HG02588 (cell line): Measurements from ENCODE around the gene UBE2N.

Experiments used
- ATAC-seq: cut with Tn5 transposase; IDR thresholded peaks from one replicate; pipeline ENCODE4 v1.9.1; 2021; ENCODE audit warnings: mild to moderate bottlenecking, moderate library complexity; ENCODE audit not compliant: unreplicated experiment

Gene UBE2N

GRCh38 chr12:93361151-93361919 is 80.4 kb downstream of the UBE2N start:
- ATAC-seq = no peak

DNA sequence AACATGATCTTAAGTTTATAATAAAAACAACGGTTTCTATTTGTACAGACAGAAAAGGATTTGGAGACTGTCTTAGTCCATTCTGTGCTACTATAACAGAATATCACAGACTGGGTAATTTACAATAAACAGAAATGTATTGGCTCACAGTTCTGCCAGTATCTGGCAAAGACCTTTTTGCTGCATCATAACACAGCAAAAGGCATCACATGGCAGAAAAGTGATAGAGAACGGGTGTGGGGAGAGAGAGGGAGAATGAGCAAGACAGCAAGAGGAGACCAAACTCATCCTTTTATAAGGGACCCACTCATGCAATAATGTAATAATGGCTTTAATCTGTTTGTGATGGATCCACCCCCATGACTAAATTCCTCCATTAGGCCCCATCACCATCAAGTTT is 81.1 kb downstream of the UBE2N start:
- ATAC-seq = no peak

DNA sequence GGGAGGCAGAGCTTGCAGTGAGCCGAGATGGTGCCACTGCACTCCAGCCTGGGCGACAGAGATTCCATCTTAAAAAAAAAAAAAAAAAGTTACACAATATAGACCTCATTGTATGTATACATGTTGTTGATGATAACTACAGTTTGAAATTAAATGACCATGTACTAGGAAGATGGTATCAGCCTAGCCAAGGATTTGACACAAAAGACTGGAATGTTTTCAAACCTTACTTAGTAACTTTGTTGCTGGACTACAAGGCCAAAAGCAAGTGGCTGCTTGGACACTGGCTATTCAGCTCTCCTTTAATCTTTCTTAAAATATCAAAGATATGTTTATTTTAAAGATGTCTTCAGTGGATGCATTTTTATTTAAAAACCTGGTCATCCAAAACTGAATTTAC is 82.9 kb downstream of the UBE2N start:
- ATAC-seq = no peak

DNA sequence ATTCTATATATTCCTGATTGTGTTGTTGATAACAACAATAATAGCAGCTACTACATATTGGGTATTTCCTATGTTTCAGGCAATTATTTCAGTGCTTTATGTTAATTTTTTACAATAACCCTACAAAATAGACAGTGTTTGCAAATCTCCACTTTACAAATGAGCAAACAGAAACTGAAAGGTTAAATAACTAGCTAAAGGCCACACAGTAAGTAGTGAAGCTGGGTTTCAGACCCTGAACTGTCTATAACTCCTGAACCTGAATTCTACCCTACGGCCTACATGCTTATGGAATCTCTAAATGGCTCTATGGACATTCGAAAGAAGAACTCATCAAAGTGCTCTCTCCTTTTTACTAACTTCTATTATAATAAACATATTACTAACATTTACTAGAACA is 83.7 kb downstream of the UBE2N start:
- peak; percentile 74 for ATAC-seq

DNA sequence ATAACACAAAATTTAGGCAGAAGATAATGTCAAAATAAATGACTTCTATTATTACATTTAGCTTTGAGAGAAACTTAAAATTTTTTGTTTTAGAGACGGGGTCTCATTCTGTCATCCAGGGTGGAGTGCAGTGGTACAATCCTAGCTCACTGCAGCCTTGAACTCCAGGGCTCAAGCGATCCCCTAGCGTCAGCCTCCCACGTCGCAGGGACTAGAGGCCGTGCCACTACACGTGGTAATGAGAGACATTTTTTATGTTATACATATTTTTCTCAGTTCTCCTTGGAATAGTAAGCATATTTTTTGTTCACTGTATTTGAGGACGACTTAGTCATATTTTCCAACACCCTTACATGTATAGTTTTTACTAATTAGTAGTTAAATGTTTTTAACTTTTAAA is 85.5 kb downstream of the UBE2N start:
- ATAC-seq = no peak
